CD8-positive, alpha-beta memory T cell (primary cell): ENCODE measurements around the gene YBX1. TPM values are rescaled to one million over a fixed set of nuclear protein-coding genes. Genes with fewer than 3 reads are reported as not detected.

Experiments
- CTCF ChIA-PET: fragments of 350-600 bp; sonication (Branson Sonifier 250); formaldehyde crosslinking; loops from one replicate; lab custom pipeline; 2021; ENCODE audit warnings: antibody characterized with exemption; lab: Charles Lee
- POLR2A ChIA-PET: fragments of 350-600 bp; sonication (Branson Sonifier 250); formaldehyde crosslinking; loops from one replicate; lab custom pipeline; 2021; ENCODE audit warnings: antibody characterized with exemption; lab: Charles Lee
- DNase-seq, 5 donors: peaks; one replicate each; pipeline versions ENCODE4 v3.0.0 to v3.0.0-alpha.2; 2020 to 2022; ENCODE audit warnings: mixed read lengths in 1 of 5
- H3K27ac ChIP-seq: one replicate; pipeline ENCODE4 v1.7.0; 2013; ENCODE audit warnings: low read depth, mild to moderate bottlenecking, low read length, moderate library complexity
- H3K27me3 ChIP-seq: 2 replicates; pipeline ENCODE4 v1.7.0; 2013; ENCODE audit warnings: low read length, mild to moderate bottlenecking; ENCODE audit not compliant: insufficient read depth, poor library complexity, severe bottlenecking
- H3K36me3 ChIP-seq: 2 replicates; pipeline ENCODE4 v1.7.0; 2013; ENCODE audit warnings: mild to moderate bottlenecking, low read length, moderate library complexity; ENCODE audit not compliant: insufficient read depth
- H3K4me1 ChIP-seq: 2 replicates; pipeline ENCODE4 v1.7.0; 2013; ENCODE audit warnings: mild to moderate bottlenecking, low read length, moderate library complexity; ENCODE audit not compliant: insufficient read depth
- H3K4me3 ChIP-seq: 2 replicates; pipeline ENCODE4 v1.7.0; 2013; ENCODE audit warnings: mild to moderate bottlenecking, low read length
- H3K9me3 ChIP-seq: 2 replicates; pipeline ENCODE4 v1.7.0; 2013; ENCODE audit warnings: mild to moderate bottlenecking, low read length
- H3K27ac Mint-ChIP-seq, 8 donors: one replicate each; pipeline ENCODE4 v1.8.0; 2020 to 2021; ENCODE audit warnings: mixed read lengths in 8 of 8, mild to moderate bottlenecking in 6 of 8, inconsistent platforms in 3 of 8, moderate library complexity in 3 of 8
- H3K27me3 Mint-ChIP-seq, 2 donors: one replicate each; pipeline ENCODE4 v1.8.0; 2020 to 2021; ENCODE audit warnings: mixed read lengths in 2 of 2, mild to moderate bottlenecking in 1 of 2, moderate library complexity in 1 of 2
- H3K36me3 Mint-ChIP-seq, 3 donors: one replicate each; pipeline ENCODE4 v1.8.0; 2020 to 2021; ENCODE audit warnings: mixed read lengths in 3 of 3, inconsistent platforms in 1 of 3, mild to moderate bottlenecking in 1 of 3
- H3K4me1 Mint-ChIP-seq, 3 donors: one replicate each; pipeline ENCODE4 v1.8.0; 2020 to 2021; ENCODE audit warnings: mixed read lengths in 3 of 3, inconsistent platforms in 1 of 3, mild to moderate bottlenecking in 1 of 3
- H3K4me3 Mint-ChIP-seq, 7 donors: one replicate each; pipeline ENCODE4 v1.8.0; 2020 to 2021; ENCODE audit warnings: mixed read lengths in 7 of 7, mild to moderate bottlenecking in 6 of 7, moderate library complexity in 4 of 7, inconsistent platforms in 2 of 7
- H3K9me3 Mint-ChIP-seq, 5 donors: one replicate each; pipeline ENCODE4 v1.8.0; 2020 to 2022; ENCODE audit warnings: mixed read lengths in 5 of 5, mild to moderate bottlenecking in 3 of 5, moderate library complexity in 2 of 5, inconsistent platforms in 1 of 5
- polyA plus RNA-seq: library from polyadenylated mRNA; unstranded; fragments of 300-500 nt; fragmentation: Illumina TruSeq; gene quantifications from one replicate; pipeline ENCODE4 v1.2.3, GENCODE V29; 2021
- total RNA-seq, 2 experiments: library from RNA; stranded (reverse); gene quantifications; one replicate each; pipeline ENCODE4 v1.2.3, GENCODE V29; 2021

The YBX1 gene
- total and polyA plus RNA-seq, 3 experiments from 2014 or later, result 99.0 to 1,379 (median 1,366) TPM

DNA sequence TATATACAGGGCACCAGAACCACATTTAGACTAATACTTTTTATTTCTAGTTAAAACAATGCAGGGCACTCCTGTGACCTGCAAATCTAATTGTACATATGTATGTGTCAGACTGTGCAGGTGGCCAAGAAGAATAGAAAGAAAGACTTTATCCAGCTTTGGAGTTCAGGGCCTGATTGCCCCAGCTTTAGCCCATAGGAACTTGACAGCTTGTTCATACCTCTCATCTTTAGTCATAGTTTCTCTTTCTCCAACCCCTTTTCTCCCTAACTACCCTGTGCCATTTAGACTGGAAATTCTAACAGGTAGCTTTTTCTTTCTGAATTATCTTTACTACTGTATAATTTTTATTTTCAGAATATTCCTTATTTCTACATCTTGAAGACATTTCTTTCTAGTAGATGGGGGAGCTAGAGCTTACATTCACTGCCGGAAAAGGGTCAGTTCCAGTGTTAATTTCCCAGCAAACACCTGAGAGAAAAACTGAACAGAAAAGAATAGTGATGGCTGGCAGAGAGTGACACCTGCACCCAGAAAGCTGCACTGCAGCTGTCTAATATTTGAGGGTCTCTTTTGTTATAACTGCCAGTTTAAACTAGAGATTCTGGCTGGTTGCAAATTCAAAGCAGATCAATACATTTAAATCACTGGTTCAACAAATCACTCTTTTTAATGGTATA lies 8.4 kb downstream of the YBX1 start:
- peaks cover 70% of the 10 kb centered on the region for H3K4me1 ChIP-seq
- Mint-ChIP-seq H3K4me1 (peaks cover 89 to 100% (median 96%) of the 10 kb centered on the region in 3 donors), H3K27me3 (no peaks in the 10 kb centered on the region), H3K27ac (peak overlapping the region in 6 of 8 donors; percentile 12 to 89 (median 40)), H3K9me3 (no peaks in the 10 kb centered on the region), H3K4me3 (peak overlapping the region in 5 of 7 donors; percentile 29 to 56 (median 41)), H3K36me3 (peaks cover 0 to 54% (median 4%) of the 10 kb centered on the region in 3 donors)
- no peak for DNase-seq
- no peaks in the 10 kb centered on the region for H3K27me3 ChIP-seq
- no peaks in the 10 kb centered on the region for H3K9me3 ChIP-seq
- peaks cover 7% of the 10 kb centered on the region for H3K36me3 ChIP-seq
- no peak overlapping the region for H3K27ac ChIP-seq
- ChIA-PET CTCF (interaction anchor here (1.1 to 1.4 kb wide), 2 partner anchors 32 to 122 kb away, joined by 3 to 4 read pairs; partner anchors contain the start of gene PPIH), POLR2A (interaction anchor here (0.6 to 2.5 kb wide), 2 partner anchors 8 to 33 kb away, joined by 3 to 12 read pairs; partner anchors contain the start of genes PPIH and YBX1)
- no peak overlapping the region for H3K4me3 ChIP-seq

DNA sequence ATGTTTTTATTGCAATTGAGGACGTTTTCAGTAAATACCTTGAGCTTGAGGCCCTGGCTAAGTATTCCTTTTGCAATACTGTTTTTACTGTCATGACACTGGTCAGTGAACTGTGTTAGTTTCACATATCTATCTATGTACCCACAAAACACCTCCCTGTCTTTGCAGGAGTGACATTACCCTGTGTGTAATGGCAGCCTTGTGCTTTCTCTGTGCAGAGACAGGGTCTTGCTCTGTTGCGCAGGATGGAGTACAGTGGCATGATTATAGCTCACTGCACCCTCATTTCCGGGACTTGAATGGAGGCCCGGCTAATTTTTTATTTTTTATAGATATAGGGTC lies 8.9 kb downstream of the YBX1 start:
- H3K27ac ChIP-seq, result no peak overlapping the region
- POLR2A ChIA-PET, result interaction anchor here (2.5 kb wide), 1 partner anchor 9 kb away, joined by 12 read pairs; the partner anchor contains the start of gene YBX1
- H3K9me3 Mint-ChIP-seq, result no peaks in the 10 kb centered on the region
- peaks cover 12% of the 10 kb centered on the region for H3K36me3 ChIP-seq
- H3K36me3 Mint-ChIP-seq, result peaks cover 0 to 57% (median 5%) of the 10 kb centered on the region in 3 donors
- H3K9me3 ChIP-seq, result no peaks in the 10 kb centered on the region
- no peak for DNase-seq
- peak overlapping the region in 4 of 8 donors; percentile 13 to 61 (median 35) for H3K27ac Mint-ChIP-seq
- CTCF ChIA-PET, result interaction anchor here (1.1 to 1.8 kb wide), 3 partner anchors 8 to 123 kb away, joined by 3 to 5 read pairs (median 4); partner anchors contain the start of genes PPIH and YBX1
- peaks cover 88 to 100% (median 95%) of the 10 kb centered on the region in 3 donors for H3K4me1 Mint-ChIP-seq
- peak overlapping the region in 6 of 7 donors; percentile 29 to 70 (median 42) for H3K4me3 Mint-ChIP-seq
- no peak overlapping the region for H3K4me3 ChIP-seq
- H3K27me3 Mint-ChIP-seq, result no peaks in the 10 kb centered on the region
- H3K4me1 ChIP-seq, result peaks cover 65% of the 10 kb centered on the region
- no peaks in the 10 kb centered on the region for H3K27me3 ChIP-seq

DNA sequence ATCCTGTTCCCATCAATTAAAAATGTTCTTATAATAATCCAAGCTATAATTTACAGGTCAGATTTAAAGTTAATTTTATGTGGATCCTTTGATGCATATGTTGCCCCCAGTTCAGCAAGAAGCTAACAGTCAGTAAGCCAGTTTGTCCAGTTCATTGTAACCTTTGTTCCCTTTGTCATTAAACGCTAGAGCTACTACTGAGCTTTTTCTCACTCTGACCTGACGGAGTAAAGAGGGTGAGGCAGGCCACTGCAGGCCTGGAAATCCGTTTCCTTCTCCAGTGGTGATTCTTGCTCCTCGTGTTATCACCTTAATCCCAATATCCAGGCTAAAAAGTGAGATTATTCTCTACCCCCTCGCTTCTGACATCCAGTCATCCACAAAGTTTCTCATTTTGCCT lies 10.2 kb downstream of the YBX1 start:
- POLR2A ChIA-PET, result interaction anchor here (2.5 kb wide), 1 partner anchor 10 kb away, joined by 12 read pairs; the partner anchor contains the start of gene YBX1

DNA sequence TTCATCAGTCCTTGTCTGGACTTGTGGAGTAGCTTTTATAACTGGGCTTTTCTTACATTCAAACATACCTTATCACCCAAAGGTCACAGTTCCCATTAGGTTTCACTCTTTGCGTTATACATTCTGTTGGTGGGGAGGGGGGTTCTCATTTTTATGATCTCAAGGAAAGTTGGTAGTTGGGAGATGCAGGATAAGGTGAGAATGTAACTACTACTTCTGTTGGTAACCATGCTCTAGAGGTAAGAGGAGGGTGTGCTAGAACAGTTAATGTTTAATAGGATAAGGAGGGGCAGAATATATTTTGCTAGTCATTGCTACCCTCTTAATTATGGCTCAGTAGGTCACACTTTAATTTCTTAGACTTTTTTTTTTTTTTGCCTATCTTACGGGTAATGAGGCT lies 10.7 kb downstream of the YBX1 start:
- Histone ChIP-seq H3K27ac (no peak overlapping the region), H3K4me1 (peaks cover 51% of the 10 kb centered on the region), H3K4me3 (no peak overlapping the region), H3K9me3 (no peaks in the 10 kb centered on the region), H3K27me3 (no peaks in the 10 kb centered on the region), H3K36me3 (peaks cover 30% of the 10 kb centered on the region)
- POLR2A ChIA-PET, result no interaction called here
- no peaks in the 10 kb centered on the region for H3K9me3 Mint-ChIP-seq
- peaks cover 3 to 66% (median 6%) of the 10 kb centered on the region in 3 donors for H3K36me3 Mint-ChIP-seq
- no peak for DNase-seq
- H3K4me3 Mint-ChIP-seq, result peak overlapping the region in 4 of 7 donors; percentile 4 to 26 (median 6)
- CTCF ChIA-PET, result interaction anchor here (1.8 kb wide), 1 partner anchor 10 kb away, joined by 5 read pairs; the partner anchor contains the start of gene YBX1
- peaks cover 70 to 83% (median 78%) of the 10 kb centered on the region in 3 donors for H3K4me1 Mint-ChIP-seq
- H3K27me3 Mint-ChIP-seq, result no peaks in the 10 kb centered on the region
- H3K27ac Mint-ChIP-seq, result peak overlapping the region in 7 of 8 donors; percentile 2 to 57 (median 49)

More for the DNA sequence above, 10.2 kb downstream of the YBX1 start:
- H3K27me3 Mint-ChIP-seq, result no peaks in the 10 kb centered on the region
- H3K4me3 Mint-ChIP-seq, result peak overlapping the region in 3 of 7 donors; percentile 6 to 53 (median 26)
- H3K4me1 Mint-ChIP-seq, result peaks cover 74 to 88% (median 82%) of the 10 kb centered on the region in 3 donors
- Histone ChIP-seq H3K4me1 (peaks cover 55% of the 10 kb centered on the region), H3K9me3 (no peaks in the 10 kb centered on the region), H3K27me3 (no peaks in the 10 kb centered on the region), H3K36me3 (peaks cover 26% of the 10 kb centered on the region), H3K27ac (no peak overlapping the region), H3K4me3 (no peak overlapping the region)
- no peaks in the 10 kb centered on the region for H3K9me3 Mint-ChIP-seq
- CTCF ChIA-PET, result interaction anchor here (1.8 kb wide), 1 partner anchor 10 kb away, joined by 5 read pairs; the partner anchor contains the start of gene YBX1
- DNase-seq, result no peak
- peaks cover 3 to 66% (median 8%) of the 10 kb centered on the region in 3 donors for H3K36me3 Mint-ChIP-seq
- H3K27ac Mint-ChIP-seq, result peak overlapping the region in 7 of 8 donors; percentile 2 to 62 (median 45)

DNA sequence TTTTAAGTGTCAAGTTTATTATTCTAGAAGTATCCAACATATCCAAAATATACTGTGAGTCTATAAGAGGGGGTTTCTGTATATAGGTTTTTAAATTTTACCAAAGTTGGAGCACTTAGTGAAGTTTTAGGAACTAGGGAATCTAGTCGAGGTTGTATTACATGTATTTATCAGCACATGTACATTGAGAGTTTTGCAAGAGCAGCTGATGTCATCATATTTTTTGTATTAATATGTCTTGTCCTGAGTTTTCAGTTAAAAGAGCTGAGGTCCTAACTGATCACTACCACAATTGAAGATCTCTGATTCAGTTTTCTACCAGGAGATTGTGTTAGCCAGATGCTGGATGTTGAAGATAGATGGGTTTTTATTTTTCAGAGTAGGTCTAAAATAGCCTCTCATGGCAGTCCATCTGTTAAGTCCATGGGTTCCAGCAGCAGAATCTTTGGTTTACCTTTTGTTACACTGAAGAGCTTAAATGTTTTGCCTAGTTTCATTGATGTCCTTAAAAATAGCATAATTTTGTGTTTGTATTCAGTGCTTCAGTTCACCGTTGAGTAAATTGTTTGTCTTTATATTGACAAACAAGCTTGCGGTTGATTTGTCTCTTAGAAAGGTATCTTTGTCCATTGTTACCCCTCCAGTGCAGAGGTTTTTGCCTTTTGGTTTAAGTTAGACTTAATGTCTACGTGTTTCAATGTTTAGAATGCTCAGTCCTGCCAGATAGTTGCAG lies 16.0 kb downstream of the YBX1 start:
- DNase-seq, result no peak
- H3K27ac Mint-ChIP-seq, result peak overlapping the region in 5 of 8 donors; percentile 1 to 68 (median 58)
- Histone ChIP-seq H3K4me1 (no peaks in the 10 kb centered on the region), H3K9me3 (no peaks in the 10 kb centered on the region), H3K27me3 (no peaks in the 10 kb centered on the region), H3K36me3 (peaks cover 67% of the 10 kb centered on the region), H3K4me3 (no peak overlapping the region), H3K27ac (no peak overlapping the region)
- ChIA-PET CTCF (no interaction called here), POLR2A (no interaction called here)
- no peaks in the 10 kb centered on the region for H3K9me3 Mint-ChIP-seq
- peaks cover 22 to 37% (median 28%) of the 10 kb centered on the region in 3 donors for H3K4me1 Mint-ChIP-seq
- H3K36me3 Mint-ChIP-seq, result peaks cover 3 to 97% (median 32%) of the 10 kb centered on the region in 3 donors
- no peak overlapping the region for H3K4me3 Mint-ChIP-seq
- H3K27me3 Mint-ChIP-seq, result no peaks in the 10 kb centered on the region

DNA sequence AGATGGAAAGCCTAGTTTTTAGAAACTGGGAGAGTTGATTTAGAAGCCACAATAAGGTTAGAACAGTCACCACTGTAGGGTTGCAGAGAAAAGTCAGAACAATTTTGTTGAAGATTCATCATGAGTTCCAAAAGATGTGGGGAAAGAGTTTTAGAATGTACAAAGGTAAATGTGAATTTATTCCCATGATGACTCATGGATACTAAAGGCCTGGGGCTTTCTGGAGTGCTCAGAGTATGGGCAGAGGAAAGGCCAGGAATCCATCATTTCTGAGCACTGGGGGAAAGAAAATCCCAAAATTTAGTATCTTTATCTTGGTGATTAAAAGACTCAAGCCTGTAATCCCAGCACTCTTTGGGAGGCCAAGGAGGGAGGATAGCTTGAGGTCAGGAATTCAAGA lies 17.8 kb downstream of the YBX1 start:
- Histone ChIP-seq H3K4me1 (no peaks in the 10 kb centered on the region), H3K9me3 (no peaks in the 10 kb centered on the region), H3K4me3 (no peak overlapping the region), H3K27ac (no peak overlapping the region), H3K36me3 (peaks cover 68% of the 10 kb centered on the region), H3K27me3 (no peaks in the 10 kb centered on the region)
- Mint-ChIP-seq H3K9me3 (no peaks in the 10 kb centered on the region), H3K27ac (peak overlapping the region in 1 of 8 donors; percentile 33), H3K36me3 (peaks cover 3 to 95% (median 41%) of the 10 kb centered on the region in 3 donors), H3K4me1 (peaks cover 11 to 19% (median 11%) of the 10 kb centered on the region in 3 donors), H3K27me3 (no peaks in the 10 kb centered on the region), H3K4me3 (no peak overlapping the region)
- DNase-seq, result no peak
- ChIA-PET POLR2A (no interaction called here), CTCF (no interaction called here)

DNA sequence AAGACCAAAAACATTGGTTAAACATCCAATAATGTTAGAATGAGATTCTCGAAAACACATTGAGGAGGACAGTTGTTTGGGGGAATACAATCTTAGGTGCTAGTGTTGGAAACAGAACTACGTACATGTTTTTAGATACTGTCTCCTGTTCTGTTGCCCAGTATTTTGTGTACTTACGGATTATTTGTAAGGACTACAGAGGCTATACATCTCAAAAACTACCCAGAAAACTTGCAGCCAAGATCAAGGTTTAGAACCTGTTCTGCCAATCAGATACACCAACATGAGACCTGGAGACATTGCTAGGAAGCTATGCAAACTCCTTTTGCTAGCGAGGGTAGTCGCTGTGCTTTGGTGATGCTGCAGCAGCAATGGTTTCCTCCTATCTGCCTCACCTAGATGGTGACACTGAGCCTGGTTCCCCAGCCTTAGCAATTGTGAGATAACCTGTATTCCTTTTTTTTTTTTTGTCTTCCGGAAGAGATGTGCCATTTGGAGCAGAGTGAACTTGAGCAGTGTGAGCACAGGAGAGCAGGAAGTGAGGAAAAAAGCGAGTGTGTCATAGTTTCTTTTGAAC lies 21.8 kb downstream of the YBX1 start:
- DNase-seq, result no peak
- Histone ChIP-seq H3K4me1 (no peaks in the 10 kb centered on the region), H3K36me3 (peaks cover 28% of the 10 kb centered on the region), H3K27me3 (no peaks in the 10 kb centered on the region), H3K27ac (no peak overlapping the region), H3K4me3 (no peak overlapping the region), H3K9me3 (no peaks in the 10 kb centered on the region)
- H3K27me3 Mint-ChIP-seq, result no peaks in the 10 kb centered on the region
- ChIA-PET CTCF (no interaction called here), POLR2A (no interaction called here)
- no peak overlapping the region for H3K4me3 Mint-ChIP-seq
- peak overlapping the region in 2 of 8 donors; percentile 40 to 58 for H3K27ac Mint-ChIP-seq
- no peaks in the 10 kb centered on the region for H3K9me3 Mint-ChIP-seq
- peaks cover 4 to 90% (median 37%) of the 10 kb centered on the region in 3 donors for H3K36me3 Mint-ChIP-seq
- peaks cover 0 to 9% (median 2%) of the 10 kb centered on the region in 3 donors for H3K4me1 Mint-ChIP-seq
